ENCODE data around the gene KBTBD12. TPM values are rescaled to one million over a fixed set of nuclear protein-coding genes. Genes with fewer than 3 reads are reported as not detected.
"Not testable (repeated sequence)": the region's sequence is repeated elsewhere in the genome, so short reads cannot be mapped to it uniquely, and the experiment has no call there.

The KBTBD12 gene
- total RNA-seq, 3 donors from 2014 or later: 0.32 to 0.73 TPM; not detected in 1

- TF ChIP-seq POLR2AphosphoS5 (IDR thresholded peaks at IDR 0.05) (no peak), POLR2A (IDR thresholded peaks at IDR 0.05) (no peak), CTCF (IDR thresholded peaks at IDR 0.05) (no peak)
- Histone ChIP-seq H3K27me3 (no peaks in the 10 kb centered on the region), H3K27ac (no peak overlapping the region), H3K9me3 (peaks cover 0 to 7% of the 10 kb centered on the region in 2 donors), H3K4me3 (no peak overlapping the region), H3K36me3 (no peaks in the 10 kb centered on the region), H3K4me1 (no peaks in the 10 kb centered on the region)
- DNase-seq (ENCODE audit: low spot score in 2 of 2): no peak
- intact Hi-C loops (cut with DNase I; ENCODE audit: low total_unique reads): loop anchor here (5.0 kb wide), 1 partner anchor 303 kb away; no protein-coding TSS in a partner anchor
Measured at GRCh38 chr3:127889976-127890650, 24.9 kb upstream of the KBTBD12 start.

GRCh38 chr3:127890651-127891290 is 24.3 kb upstream of the KBTBD12 start:
- H3K27ac ChIP-seq; H3K4me1 ChIP-seq; H3K27me3 ChIP-seq; H3K4me3 ChIP-seq; H3K9me3 ChIP-seq; H3K36me3 ChIP-seq; DNase-seq (ENCODE audit: low spot score in 2 of 2); intact Hi-C loops (cut with DNase I; ENCODE audit: low total_unique reads): not testable (repeated sequence)

GRCh38 chr3:127894481-127894880 is 20.6 kb upstream of the KBTBD12 start:
- Histone ChIP-seq H3K27me3 (no peaks in the 10 kb centered on the region), H3K27ac (no peak overlapping the region), H3K4me1 (no peaks in the 10 kb centered on the region), H3K36me3 (no peaks in the 10 kb centered on the region), H3K4me3 (no peak overlapping the region), H3K9me3 (peaks cover 0 to 7% of the 10 kb centered on the region in 2 donors)
- intact Hi-C loops (cut with DNase I; ENCODE audit: low total_unique reads): no loop called here
- TF ChIP-seq CTCF (IDR thresholded peaks at IDR 0.05) (no peak), POLR2AphosphoS5 (IDR thresholded peaks at IDR 0.05) (no peak), POLR2A (IDR thresholded peaks at IDR 0.05) (no peak)
- DNase-seq (ENCODE audit: low spot score in 2 of 2): no peak

GRCh38 chr3:127899200-127899599 is 15.8 kb upstream of the KBTBD12 start:
- no peak overlapping the region for H3K4me3 ChIP-seq
- H3K27me3 ChIP-seq: no peaks in the 10 kb centered on the region
- no peaks in the 10 kb centered on the region for H3K36me3 ChIP-seq
- DNase-seq (ENCODE audit: low spot score in 2 of 2): no peak
- intact Hi-C loops (cut with DNase I; ENCODE audit: low total_unique reads): no loop called here
- no peaks in the 10 kb centered on the region for H3K9me3 ChIP-seq
- no peak overlapping the region for H3K27ac ChIP-seq
- H3K4me1 ChIP-seq: no peaks in the 10 kb centered on the region
- TF ChIP-seq CTCF (IDR thresholded peaks at IDR 0.05): no peak
- TF ChIP-seq POLR2A (IDR thresholded peaks at IDR 0.05): no peak
- TF ChIP-seq POLR2AphosphoS5 (IDR thresholded peaks at IDR 0.05): no peak

- no peaks in the 10 kb centered on the region for H3K4me1 ChIP-seq
- H3K9me3 ChIP-seq: no peaks in the 10 kb centered on the region
- no peak overlapping the region for H3K27ac ChIP-seq
- TF ChIP-seq POLR2A (IDR thresholded peaks at IDR 0.05) (no peak), POLR2AphosphoS5 (IDR thresholded peaks at IDR 0.05) (no peak), CTCF (IDR thresholded peaks at IDR 0.05) (no peak)
- H3K36me3 ChIP-seq: no peaks in the 10 kb centered on the region
- no peak overlapping the region for H3K4me3 ChIP-seq
- no peaks in the 10 kb centered on the region for H3K27me3 ChIP-seq
- DNase-seq (ENCODE audit: low spot score in 2 of 2): no peak
- intact Hi-C loops (cut with DNase I; ENCODE audit: low total_unique reads): no loop called here
Measured at GRCh38 chr3:127899766-127900165, 15.3 kb upstream of the KBTBD12 start.
